GM19240 (cell line): ENCODE results near the gene ZSCAN16.
A peak's percentile ranks its signal among the peaks of the same experiment; 100 is the strongest.
"Not testable (repeated sequence)": the region's sequence is repeated elsewhere in the genome, so short reads cannot be mapped to it uniquely, and the experiment has no call there.

Experiments
- DNase-seq: peaks from one replicate; pipeline ENCODE4 v3.0.0; 2011; ENCODE audit warnings: low spot score; ENCODE audit not compliant: insufficient read length

Gene ZSCAN16

DNA sequence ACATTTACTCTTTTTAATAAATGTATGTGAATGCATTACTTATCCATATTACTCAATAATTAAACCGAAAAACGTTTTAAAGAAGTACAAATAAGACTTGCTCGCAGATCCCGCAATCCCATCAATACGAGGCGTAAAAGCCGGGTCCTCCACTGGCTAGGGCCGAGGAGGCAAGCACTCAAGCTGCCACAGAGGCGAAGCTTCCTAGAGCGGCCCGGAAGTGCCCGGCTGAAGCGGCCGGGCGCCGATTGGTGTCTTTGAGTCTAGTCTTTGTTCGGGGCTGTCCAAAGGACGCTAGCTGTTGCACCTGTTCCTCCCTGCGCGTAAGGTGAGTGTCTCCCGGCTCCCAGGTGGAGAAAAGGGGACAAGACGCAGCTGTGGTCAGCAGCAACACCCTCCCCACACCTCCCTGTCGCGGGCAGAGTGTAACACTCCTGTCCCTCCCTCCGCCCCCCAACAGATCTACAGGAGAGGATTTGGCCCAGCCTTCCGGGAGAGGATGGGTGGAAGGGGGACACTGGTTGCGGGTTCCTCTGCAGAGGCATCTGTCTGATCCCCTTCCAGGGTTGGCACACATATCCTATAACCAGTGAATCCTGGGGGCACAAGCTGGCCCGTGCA is at the start of gene ZSCAN16:
Gene ZSCAN16 (plus strand): TSS at position 260 of the 621 bp plus-strand sequence. CDS start 835 bp downstream, outside the sequence.
- DNase-seq: peak; percentile 62

DNA sequence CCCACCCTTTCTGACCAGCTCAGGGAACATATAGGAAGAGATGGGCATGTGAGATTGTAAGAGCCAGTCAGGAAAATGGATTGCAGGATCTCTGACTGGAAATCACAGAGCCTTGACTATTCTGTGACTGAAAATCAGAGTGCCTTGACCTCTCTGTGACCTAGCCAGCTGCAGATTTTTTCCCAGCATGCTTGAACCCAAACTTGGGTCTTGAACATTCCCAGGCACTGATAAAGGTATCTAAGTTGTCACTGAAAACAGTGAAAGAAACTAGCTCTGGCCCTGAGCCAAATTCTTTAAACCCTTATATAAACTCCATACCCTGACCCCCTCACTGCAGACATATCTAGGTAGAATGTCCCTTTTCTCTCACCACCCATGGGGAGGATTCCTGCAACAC is 46.4 kb upstream of the ZSCAN16 start:
- DNase-seq: no peak

- DNase-seq: no peak
Measured at GRCh38 chr6:28078836-28079235, 45.6 kb upstream of the ZSCAN16 start.

DNA sequence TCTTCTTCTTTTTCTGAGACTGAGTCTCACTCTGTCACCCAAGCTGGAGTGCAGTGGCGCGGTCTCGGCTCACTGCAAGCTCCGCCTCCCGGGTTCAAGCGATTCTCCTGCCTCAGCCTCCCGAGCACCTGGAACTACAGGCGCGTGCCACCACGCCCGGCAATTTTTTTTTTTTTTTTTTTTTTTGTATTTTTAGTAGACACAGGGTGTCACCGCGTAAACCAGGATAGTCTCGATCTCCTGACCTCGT is 44.1 kb upstream of the ZSCAN16 start, which contains the start of gene ZNF165:
Gene ZNF165 (plus strand): TSS at position 188 of the 250 bp plus-strand sequence. CDS start 4,913 bp downstream, outside the sequence.
- not testable (repeated sequence) for DNase-seq

DNA sequence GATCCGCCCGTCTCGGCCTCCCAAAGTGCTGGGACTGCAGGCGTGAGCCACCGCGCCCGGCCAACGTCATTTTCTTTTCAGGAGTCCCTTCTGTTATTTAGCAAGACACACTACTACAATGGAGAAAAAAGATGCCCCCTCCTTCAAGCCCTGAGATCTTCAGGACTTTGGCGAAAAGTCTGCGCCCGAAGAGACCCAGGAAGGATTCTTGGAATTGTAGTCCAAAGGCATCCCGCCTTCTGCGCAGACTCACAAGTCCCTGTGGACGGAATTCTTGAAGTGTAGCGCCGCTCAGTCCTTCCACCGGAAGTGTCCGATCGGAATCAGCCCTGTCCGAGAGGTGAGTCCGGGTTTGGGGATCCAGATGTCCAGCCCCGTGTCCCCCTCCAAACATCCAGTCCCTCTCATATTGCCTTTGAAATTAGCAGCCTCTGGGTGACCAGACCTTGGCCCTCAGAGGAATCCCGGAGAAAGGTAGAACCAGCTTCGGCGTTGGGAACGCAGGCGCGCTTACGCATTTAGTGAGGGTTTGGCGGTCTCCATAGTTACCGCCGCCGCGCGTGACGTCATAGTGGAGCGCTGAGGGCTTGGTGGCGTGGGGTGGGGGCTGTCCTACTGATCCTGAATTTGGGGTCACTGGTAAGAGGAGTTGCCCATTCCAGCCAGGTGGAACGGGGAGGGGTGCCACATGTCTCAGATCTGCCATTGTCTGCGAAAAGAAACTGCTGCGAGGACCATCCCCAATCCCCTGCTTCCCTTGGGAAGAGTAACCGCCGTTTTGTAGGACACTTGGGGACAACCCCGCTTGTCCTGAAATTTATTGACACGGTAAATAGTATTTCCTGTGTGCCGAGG is 43.6 kb upstream of the ZSCAN16 start:
- DNase-seq: peak; percentile 60

GRCh38 chr6:28081486-28081751 is 43.0 kb upstream of the ZSCAN16 start:
- DNase-seq: peak; percentile 17

GRCh38 chr6:28082939-28083338 is 41.5 kb upstream of the ZSCAN16 start:
- DNase-seq: no peak

- no peak for DNase-seq
Measured at GRCh38 chr6:28089054-28089453, 35.4 kb upstream of the ZSCAN16 start.

DNA sequence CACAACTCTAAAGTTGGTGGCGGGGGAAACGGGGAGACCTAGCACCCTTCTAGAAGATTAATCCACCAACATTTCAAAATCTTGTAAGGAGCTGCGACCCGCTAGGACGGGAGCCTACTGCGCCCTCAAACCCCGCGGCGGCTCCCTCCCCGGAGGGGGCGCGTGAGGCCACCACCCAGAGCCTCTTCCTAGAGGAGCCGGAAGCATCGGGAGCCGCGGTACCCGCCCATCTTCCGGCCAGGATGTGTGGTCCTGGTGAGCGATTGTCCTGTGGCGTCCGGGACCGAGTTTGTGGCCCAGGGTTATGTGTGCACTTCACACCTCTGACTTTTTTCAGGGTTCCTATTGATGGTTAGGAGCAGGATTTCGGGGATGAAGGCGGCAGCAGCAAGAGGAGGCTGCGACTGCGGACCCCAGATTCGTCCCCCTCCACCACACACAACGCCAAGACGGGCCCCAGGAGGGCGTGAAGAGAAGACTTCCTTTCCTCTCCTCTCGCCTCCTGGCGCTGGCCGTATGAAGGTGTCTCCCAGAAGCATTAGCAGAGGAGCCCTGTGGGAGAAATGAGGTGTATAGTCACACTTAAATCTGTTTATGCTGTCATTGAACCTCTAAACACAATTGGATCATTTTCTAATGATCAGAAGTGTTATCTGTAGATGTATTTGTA is 33.4 kb upstream of the ZSCAN16 start:
- DNase-seq: no peak

DNA sequence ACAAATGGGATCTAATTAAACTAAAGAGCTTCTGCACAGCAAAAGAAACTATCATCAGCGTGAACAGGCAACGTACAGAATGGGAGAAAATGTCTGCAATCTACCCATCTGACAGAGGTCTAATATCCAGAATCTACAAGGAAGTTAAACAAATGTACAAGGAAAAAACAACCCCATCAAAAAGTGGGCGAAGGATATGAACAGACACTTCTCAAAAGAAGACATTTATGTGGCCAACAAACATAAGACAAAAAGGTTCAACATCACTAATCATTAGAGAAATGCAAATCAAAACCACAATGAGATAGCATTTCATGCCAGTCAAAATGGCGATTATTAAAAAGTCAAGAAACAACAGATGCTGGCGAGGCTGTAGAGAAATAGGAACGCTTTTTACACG is 22.2 kb upstream of the ZSCAN16 start:
- not testable (repeated sequence) for DNase-seq

- DNase-seq: not testable (repeated sequence)
Measured at GRCh38 chr6:28102699-28103098, 21.7 kb upstream of the ZSCAN16 start.

DNA sequence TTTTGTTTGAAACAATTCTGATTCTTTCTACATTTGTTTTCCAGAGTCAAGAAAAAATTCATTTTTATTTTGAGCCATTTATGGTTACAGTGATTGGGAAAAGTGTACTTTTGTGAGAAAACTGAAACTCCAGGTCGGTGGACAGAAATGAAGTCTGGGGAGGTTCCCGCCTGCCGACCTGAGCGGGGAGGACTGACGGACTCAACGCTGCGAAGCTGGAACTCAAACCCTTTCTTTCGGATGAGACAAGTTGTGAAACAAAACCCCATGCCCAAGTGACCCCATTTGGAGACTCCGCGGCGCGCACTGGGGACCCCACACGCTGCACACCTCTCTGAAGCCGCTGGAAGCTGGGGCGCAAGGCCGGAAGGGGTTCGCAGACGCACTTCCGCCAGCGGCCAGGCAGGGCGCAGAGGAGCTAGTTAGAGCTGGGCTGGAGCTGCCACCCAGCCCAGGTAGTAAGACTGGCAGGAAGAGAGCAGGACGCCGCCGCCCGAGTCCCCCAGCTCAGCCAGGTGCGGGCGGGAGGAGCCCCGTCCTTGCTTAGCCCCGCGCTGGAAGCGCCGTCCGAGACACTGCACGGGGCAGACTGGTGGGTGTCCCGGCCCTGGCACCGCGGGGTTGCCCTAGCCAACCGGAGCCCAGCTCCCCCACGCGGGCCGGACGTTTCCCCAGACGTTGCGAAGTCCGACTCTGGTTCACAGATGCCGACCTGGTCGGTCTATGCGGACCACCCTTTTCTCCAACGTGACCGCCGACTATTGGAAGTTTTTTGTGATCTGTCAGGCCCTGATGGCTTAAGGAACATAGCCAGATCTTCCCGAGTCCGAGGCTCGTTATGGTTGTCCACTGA is 19.8 kb upstream of the ZSCAN16 start:
- peak; percentile 84 for DNase-seq

GRCh38 chr6:28105245-28105639 is 19.2 kb upstream of the ZSCAN16 start:
- DNase-seq: peak; percentile 1

DNA sequence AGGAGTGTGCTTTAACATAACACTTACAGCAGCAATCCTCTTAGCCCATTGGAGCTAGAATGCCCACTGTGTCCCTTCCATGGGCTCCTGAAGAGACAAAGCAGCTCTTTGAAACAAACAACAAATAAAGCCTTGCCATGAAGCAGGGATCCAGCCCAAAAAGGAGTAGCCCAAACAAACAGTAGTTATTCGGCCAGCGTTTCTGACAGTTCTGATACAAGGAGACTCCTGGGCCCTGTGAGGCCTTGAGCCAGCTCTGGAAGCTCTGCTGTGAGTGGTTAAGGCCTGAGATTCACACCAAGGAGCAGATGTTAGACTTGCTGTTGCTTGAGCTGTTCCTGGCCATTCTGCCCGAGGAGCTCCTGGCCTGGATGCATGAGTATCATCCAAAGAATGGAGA is 16.9 kb upstream of the ZSCAN16 start:
- no peak for DNase-seq

DNA sequence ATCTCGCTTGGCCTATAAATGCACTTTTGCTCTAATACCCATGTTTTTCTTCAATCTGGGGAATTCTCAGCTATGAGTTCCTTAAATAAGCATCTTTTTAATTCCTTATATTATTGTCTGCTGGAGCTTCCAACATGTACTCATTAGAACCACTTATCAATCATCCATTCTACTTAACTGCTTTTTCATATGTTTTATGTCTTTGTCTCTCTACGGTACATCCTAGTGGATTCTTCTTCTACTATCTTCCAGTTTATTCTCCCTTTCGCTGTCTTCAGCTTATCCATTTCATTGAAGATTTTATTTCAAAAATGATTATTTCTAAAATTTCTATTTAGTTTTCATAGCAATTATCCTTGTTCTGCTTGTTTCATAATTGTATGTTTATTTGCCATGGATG is 12.4 kb upstream of the ZSCAN16 start:
- DNase-seq: no peak

DNA sequence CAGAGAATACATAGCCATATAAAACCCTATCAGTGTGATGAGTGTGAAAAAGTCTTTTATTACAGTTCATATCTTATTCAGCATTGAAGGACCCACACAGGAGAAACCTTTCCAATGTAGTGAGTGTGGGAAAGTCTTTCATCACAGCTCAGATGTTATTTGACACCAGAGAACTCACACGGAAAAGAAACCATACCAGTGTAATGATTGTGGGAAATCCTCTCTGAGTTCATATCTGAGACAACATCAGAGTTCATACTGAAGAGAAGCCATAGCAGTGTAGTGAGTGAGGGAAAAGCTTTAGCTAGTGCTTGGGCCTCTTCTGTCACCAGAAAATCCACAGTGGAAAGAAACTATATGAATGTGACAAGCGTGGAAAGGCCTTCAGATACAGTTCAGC is 8.6 kb upstream of the ZSCAN16 start:
- DNase-seq: no peak

- DNase-seq: no peak
Measured at GRCh38 chr6:28117386-28118050, 6.9 kb upstream of the ZSCAN16 start.

GRCh38 chr6:28118217-28118616 is 6.2 kb upstream of the ZSCAN16 start:
- no peak for DNase-seq

DNA sequence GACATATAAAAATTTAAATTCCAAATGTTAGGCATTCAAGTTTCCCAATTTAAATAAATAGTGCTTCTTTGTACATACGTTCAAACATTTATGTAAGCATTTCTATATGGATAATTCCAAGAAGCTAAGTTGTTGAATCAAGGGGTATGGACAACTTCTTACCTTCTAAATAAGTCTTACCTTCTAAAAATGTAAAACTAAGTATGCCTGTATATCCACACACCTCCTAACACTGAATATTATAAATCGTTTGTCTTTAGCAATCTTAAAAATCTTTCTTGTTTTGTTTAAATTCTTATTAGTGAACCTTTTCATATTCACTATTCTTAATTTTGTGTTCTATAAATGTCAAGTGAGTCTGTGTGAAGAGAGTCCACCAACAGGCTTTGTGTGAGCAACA is 2.5 kb upstream of the ZSCAN16 start:
- DNase-seq: no peak

DNA sequence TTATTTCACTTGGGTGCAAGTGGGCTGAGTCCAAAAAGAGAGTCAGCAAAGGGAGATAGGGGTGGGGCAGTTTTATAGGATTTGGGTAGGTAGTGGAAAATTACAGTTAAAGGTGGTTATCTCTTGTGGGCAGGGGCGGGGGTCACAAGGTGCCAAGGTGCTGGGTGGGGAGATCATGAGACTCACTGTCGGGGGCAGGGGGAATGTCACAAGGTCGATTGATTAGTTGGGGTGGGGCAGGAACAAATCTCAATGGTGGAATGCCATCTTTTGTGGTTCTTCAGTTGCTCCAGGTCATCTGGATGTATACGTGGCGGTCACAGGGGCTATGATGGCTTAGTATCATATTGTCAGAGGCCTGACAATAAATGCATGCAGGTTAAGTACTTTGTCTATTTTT is 2.1 kb upstream of the ZSCAN16 start:
- DNase-seq: not testable (repeated sequence)

GRCh38 chr6:28124971-28125353 is 553 bp downstream of the ZSCAN16 start:
- DNase-seq: no peak
